22Rv1 (cell line): ENCODE measurements around the gene LRCH1.

Source experiments
- ZFX ChIP-seq: fragments of 450-650 bp; IDR thresholded peaks from 2 replicates; pipeline ENCODE4 v1.6.1; 2017; ENCODE audit warnings: antibody characterized with exemption, borderline replicate concordance
- TF ChIP-seq, protein P1 (sequence below): fragments of 450-650 bp; IDR thresholded peaks from 2 replicates; pipeline ENCODE4 v1.5.1; 2017; ENCODE audit warnings: mild to moderate bottlenecking

DNA sequence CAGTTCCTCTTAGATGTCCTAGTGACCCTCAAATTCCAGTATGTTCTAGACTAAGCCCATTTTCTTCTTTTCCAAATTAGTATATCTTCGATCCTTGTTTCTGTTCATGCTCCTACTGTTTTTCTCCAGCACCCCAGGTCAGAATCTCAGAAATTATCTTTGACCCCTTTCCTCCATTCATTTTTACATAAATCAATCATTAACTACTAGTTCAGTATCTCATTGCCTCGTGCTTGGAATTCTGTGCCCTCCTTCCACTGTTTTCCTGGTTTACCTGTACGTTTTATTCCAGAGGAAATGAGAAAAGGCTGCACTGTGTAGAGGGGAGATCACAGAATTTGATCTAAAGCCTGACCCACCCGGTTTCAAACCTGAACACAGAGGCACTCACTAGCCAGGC lies 107.9 kb downstream of the LRCH1 start:
- TF ChIP-seq, protein P1, sequence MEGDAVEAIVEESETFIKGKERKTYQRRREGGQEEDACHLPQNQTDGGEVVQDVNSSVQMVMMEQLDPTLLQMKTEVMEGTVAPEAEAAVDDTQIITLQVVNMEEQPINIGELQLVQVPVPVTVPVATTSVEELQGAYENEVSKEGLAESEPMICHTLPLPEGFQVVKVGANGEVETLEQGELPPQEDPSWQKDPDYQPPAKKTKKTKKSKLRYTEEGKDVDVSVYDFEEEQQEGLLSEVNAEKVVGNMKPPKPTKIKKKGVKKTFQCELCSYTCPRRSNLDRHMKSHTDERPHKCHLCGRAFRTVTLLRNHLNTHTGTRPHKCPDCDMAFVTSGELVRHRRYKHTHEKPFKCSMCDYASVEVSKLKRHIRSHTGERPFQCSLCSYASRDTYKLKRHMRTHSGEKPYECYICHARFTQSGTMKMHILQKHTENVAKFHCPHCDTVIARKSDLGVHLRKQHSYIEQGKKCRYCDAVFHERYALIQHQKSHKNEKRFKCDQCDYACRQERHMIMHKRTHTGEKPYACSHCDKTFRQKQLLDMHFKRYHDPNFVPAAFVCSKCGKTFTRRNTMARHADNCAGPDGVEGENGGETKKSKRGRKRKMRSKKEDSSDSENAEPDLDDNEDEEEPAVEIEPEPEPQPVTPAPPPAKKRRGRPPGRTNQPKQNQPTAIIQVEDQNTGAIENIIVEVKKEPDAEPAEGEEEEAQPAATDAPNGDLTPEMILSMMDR = no peak
- no peak for TF ChIP-seq ZFX
